ENCODE measurements around the gene CST4.

GRCh38 chr20:23643659-23644058 is 45.2 kb downstream of the CST4 start:
- TF ChIP-seq CTCF (conservative IDR thresholded peaks at IDR 0.05; ENCODE audit: low read depth in 2 of 2): no peak
- TF ChIP-seq EZH2 (IDR thresholded peaks at IDR 0.05; ENCODE audit: low read depth, unreplicated experiment): no peak
- no peak for TF ChIP-seq REST (IDR thresholded peaks at IDR 0.05; ENCODE audit: unreplicated experiment)
- TF ChIP-seq ZNF462 (CRISPR knock-in tag; IDR thresholded peaks at IDR 0.05): no peak

All from GM23338 (cell line).